ENCODE results near the gene TEAD1.
A peak's percentile ranks its signal among the peaks of the same experiment; 100 is the strongest.

TEAD1 gene

GRCh38 chr11:12673924-12674570 is at the start of gene TEAD1:
TEAD1 (plus strand) TSS chr11:12674421.
- DNase-seq, result peak; percentile 87

- DNase-seq, result no peak
Measured at GRCh38 chr11:12624595-12624994, 49.6 kb upstream of the TEAD1 start.

DNA sequence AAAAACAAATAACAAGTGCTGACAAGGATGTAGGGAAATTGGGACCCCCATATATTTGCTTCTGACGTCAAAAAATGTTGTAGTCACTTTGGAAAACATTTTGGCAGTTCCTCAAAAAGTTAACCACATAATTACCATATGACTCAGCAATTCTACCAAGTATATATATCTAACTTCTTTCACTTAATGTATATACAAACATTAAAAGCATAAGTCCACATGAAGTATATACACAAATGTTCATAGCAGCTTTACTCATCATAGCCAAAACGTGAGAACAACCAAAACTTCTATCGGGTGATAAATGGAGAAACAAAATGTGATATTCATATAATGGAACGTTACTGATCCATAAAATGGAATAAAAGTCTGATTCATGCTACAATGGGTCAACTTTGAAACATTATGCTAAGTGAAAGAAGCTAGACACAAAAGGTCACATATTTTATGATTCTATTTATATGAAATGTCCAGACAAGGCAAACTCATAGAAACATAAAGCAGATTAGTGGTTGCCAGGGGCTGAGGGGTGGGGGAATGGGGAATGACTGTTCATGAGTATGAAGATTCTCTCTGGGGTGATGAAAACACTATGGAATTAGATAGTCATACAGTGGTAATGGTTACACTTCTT is 48.7 kb upstream of the TEAD1 start:
- no peak for DNase-seq

DNA sequence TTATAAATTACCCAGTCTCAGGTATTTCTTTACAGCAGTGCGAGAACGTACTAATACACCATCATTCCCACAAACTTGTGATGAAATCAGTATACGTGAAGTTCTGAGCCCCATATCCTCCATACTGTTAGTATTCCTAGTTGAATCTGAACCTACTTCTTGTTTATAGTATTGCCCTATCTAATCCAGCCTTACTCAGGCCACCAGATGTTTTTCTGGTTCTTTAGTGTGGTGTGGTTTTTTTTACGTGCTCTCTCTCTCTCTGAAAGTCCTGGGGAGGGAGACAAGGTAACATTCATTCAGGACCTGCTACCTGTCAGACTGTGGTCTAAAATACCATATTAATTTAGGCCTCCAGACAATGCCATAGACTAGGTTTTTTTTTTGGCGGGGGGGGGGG is 47.6 kb upstream of the TEAD1 start:
- no peak for DNase-seq

DNA sequence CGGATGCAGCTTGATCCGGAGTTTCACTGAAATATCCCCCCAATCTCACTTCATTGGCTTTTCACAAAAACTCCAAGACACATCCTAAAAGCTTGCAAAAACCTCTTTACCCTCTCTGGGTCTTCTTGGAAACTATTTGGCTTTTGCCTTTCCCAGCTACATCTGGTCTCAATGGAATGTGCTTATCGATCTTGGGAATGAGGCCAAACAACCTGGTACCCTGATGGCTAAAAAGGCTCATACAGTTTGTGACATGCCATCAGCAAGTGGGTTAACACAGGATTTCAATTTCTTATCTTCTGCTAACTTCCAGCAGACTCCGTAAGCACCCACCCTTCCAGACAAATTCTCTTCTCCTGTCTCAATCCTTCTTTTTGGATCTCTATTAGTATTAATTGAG is 45.9 kb upstream of the TEAD1 start:
- no peak for DNase-seq

DNA sequence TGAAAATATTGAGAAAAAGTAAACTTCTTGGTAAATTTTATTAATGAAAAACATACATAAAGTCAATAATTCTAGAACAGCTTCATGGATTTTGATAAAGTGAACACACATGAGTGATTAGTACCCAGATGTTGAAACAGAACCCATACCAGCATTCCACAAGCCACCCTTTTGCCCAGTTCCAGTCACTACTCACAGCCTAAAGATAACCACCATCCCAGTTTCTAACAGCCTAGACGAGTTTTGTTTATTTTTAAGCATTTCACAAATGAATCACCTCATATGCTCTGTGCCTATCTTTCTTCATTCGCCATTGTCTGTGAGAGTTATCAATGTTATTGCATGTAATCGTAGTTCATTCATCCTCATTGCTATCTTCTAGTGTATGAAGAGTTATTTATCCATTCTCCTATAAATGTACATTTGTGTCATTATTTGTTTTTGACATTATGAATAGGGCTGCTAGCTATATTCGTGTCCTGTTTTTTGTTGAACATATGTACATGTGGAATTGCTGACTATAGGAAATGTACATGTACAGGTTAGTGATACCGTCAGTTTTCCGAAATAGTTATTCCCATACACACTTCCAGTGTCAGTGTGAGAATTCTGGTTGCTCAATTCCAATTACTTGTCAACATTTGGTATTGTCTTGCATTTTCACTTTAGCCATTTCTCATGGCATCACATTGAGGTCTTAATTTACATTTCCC is 44.5 kb upstream of the TEAD1 start:
- DNase-seq, result no peak

- DNase-seq, result no peak
Measured at GRCh38 chr11:12631651-12632050, 42.6 kb upstream of the TEAD1 start.

DNA sequence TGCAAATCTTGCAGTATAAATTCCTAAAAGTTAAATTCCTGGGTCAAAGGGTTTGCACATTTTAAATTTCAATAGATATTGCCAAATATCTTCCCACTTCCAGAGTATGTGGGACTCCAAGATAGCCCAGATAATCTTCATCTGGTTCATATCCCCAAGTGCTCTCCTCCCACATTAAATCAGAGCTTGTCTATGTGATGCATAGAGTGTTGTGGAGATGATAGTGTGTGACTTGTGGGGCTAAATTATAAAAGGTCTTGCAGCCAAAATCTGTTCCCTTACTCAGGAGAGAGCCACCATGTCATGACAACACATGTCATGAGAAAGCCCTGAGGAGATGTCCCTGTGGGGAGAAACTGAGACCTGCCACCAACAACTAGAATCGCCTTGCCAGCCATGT is 39.9 kb upstream of the TEAD1 start:
- no peak for DNase-seq

DNA sequence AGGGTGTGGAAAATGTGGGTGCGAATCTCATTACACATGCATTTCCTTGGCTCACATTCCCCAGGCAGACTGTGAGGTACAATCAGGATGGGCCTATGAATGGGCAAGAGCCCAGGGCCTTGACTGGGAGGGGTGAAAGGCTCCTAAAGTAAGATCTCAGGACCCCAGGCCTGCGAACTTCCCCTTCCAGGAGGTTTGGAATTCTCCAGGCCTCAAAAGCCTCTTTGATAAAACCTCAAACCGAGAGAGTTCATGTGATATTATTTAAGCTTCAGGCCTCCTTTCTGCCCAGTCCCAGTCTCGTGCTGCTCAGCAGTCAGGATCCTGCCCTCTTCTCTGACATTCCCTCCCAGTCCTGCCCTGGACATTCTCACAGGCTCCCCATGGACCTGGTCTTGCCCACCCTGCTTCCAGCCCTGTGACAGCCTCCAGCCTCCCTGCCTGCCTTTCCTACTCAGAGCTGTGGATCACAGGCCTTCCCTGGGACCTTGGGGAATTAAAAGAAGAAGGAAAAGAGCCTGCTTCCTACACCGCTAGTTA is 37.3 kb upstream of the TEAD1 start:
- DNase-seq, result no peak

GRCh38 chr11:12639388-12639787 is 34.8 kb upstream of the TEAD1 start:
- no peak for DNase-seq

DNA sequence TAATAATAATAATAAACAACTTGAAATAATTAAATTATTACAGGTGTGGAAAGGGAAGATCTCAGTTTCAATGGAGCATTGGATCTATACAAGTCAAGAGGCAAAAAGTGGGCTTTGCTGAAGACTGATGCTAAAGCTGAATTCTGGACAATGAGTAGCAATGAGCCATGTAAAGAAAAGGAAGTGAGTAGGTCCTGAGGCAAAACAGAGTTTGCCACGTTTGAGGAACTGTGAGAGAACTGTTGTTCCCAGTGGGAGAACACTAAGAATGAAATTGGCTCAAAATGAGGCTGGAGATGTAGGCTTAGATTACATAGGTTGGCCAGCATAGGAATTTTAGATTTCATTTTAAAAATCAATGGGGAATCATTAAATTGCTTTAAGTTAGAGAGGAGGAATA is 33.9 kb upstream of the TEAD1 start:
- no peak for DNase-seq

GRCh38 chr11:12640926-12641849 is 33.0 kb upstream of the TEAD1 start:
- DNase-seq, result no peak

DNA sequence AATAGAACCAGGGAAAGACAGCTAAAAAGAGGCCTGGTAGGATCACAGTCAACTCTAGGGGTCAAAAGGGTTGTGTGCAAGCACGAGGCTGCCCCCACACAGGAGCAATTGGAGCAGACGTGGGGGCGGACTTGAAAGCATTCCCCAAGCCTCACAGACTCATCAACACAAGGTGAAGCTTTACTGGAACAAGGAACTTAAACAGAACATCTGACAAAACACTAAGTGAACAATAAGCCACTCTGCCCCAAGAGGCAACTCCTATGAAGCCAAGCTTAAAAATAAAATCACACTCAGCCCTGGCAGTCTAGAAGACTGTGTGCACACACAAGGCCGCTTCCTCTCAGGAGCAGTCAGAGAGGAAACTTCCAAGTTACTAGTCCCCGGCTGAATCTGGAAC is 32.2 kb upstream of the TEAD1 start:
- no peak for DNase-seq

DNA sequence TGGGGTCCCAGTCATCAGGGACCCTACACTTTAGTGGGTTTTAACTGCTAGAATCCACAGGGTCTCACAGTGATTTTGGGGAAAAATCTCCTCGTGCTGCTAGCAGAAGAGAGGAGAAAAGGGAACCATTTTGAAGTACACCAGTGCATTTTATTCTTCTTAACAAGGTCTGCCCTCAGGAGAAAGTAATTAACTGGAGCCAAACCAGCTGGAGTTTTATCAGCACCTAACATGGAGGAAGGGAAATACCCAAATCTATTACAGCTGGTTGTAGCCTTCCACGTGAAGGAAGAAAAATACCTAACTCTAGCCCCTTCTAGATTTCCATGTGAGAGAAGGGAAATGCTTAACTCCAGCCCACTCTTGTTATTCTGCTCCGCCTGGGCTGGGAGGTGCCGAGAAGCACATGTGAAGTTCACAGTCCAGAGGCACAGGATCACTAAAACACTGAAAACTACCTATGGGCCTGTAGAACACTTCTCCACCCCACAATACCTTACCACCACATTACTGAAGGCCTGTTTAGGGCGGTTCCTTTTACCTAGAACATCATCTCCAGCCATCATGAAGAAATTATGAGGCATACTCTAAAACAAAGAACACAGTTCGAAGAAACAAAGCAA is 31.3 kb upstream of the TEAD1 start:
- no peak for DNase-seq

- DNase-seq, result no peak
Measured at GRCh38 chr11:12646478-12646877, 27.7 kb upstream of the TEAD1 start.

- no peak for DNase-seq
Measured at GRCh38 chr11:12653729-12654128, 20.5 kb upstream of the TEAD1 start.

GRCh38 chr11:12655842-12656241 is 18.4 kb upstream of the TEAD1 start:
- DNase-seq, result no peak

DNA sequence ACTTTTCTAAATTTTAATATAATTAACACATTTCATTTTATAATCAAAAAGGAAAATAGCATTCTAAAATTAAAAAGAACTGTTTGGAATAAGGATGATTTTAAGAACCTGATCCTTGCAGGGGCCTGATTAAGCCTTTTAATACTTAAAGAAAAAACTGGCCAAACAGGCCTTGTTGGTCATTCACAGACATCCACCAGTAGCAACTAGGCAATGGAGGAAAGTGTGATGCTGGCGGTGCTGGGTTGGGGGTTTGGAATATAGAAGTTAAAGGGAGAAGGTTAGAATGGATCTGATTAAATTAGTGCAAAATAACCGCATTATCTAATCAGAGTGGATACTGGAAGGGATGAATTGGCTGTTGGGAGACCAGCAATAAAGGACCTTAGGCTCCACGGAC is 16.9 kb upstream of the TEAD1 start:
- no peak for DNase-seq

- no peak for DNase-seq
Measured at GRCh38 chr11:12657981-12658380, 16.2 kb upstream of the TEAD1 start.

DNA sequence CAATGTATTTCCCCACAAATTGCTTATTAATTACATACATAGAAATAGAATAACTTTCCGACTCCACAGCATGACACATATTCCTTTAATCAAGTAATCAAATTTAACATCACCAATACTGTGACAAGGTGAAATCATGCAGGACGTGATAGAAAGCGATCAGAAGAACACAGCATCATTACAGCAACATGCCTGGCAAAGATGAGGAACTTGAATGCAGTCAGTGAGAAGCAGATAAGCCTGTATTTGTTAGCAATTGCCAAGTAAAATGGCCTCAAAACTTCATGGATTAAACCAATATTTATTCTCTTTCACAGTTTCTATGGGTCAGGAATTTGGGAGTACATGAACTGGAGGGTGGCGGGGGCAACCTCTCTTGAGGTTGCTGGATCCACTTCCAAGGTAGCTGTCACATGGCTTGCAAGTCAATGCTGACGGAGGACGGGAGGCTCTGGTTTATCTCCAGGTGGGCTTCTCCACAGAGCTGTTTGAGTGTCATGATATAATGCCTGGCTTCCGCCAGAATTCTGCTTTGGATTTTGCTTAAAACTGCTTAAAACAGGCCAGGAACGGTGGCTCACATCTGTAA is 12.0 kb upstream of the TEAD1 start:
- DNase-seq, result no peak

GRCh38 chr11:12664385-12664784 is 9.8 kb upstream of the TEAD1 start:
- no peak for DNase-seq

DNA sequence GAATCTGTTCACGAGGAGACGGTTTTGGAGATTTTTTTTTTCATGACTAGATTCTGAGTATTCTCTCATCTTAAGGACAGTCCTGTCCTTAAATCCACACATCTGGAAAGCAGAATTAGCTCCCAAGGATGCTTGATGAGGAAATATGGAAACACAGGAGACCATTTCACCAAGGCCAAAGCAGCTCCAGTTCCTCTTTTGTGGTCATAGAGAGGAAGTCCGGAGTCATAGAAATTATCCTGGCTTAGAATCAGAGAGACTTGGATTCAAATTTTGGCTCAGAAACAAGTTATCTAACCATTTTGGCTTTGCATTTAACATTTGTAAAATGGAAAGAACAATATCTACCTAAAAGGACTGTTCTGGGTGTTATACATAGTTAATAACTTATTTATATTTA is 7.3 kb upstream of the TEAD1 start:
- no peak for DNase-seq

Data from NCI-H748 treated with DMSO at 0.1 percent for 48 hours (cell line).